KMS-11 (cell line): Measurements from ENCODE around the gene RAB24.

ENCODE experiments used
- H2AFZ ChIP-seq: fragments of 200-600 bp; sonication (generic); 2 replicates; pipeline ENCODE4 v1.6.1; 2016; ENCODE audit warnings: antibody characterized with exemption, mixed run types, low read depth
- H3K27ac ChIP-seq: fragments of 200-600 bp; sonication (generic); 2 replicates; pipeline ENCODE4 v1.6.1; 2016; ENCODE audit warnings: mild to moderate bottlenecking, mixed run types
- H3K27me3 ChIP-seq: fragments of 200-600 bp; sonication (generic); 2 replicates; pipeline ENCODE4 v1.6.1; 2017; ENCODE audit warnings: mild to moderate bottlenecking, low read depth, mixed run types, moderate library complexity; ENCODE audit not compliant: insufficient read depth
- H3K36me3 ChIP-seq: fragments of 200-600 bp; sonication (generic); 2 replicates; pipeline ENCODE4 v1.6.1; 2017; ENCODE audit warnings: mild to moderate bottlenecking, mixed run types; ENCODE audit not compliant: insufficient read depth
- H3K4me1 ChIP-seq: fragments of 200-600 bp; sonication (generic); 2 replicates; pipeline ENCODE4 v1.6.1; 2016; ENCODE audit warnings: mild to moderate bottlenecking, low read depth, mixed run types; ENCODE audit not compliant: poor library complexity, severe bottlenecking
- H3K4me2 ChIP-seq: fragments of 200-600 bp; sonication (generic); 2 replicates; pipeline ENCODE4 v1.7.0; 2016; ENCODE audit warnings: mild to moderate bottlenecking, mixed run types
- H3K4me3 ChIP-seq: fragments of 200-600 bp; sonication (generic); IDR thresholded peaks from 2 replicates; pipeline ENCODE4 v1.6.1; 2017; ENCODE audit warnings: low read depth, low read length, mixed read lengths; ENCODE audit not compliant: insufficient read depth
- H3K79me2 ChIP-seq: fragments of 200-600 bp; sonication (generic); 2 replicates; pipeline ENCODE4 v1.6.1; 2016; ENCODE audit warnings: low read depth, mixed run types; ENCODE audit not compliant: insufficient read depth
- H3K9ac ChIP-seq: fragments of 200-600 bp; sonication (generic); 2 replicates; pipeline ENCODE4 v1.6.1; 2016; ENCODE audit warnings: mild to moderate bottlenecking, mixed run types
- H4K20me1 ChIP-seq: fragments of 200-600 bp; sonication (generic); 2 replicates; pipeline ENCODE4 v1.6.1; 2016; ENCODE audit warnings: mild to moderate bottlenecking, mixed run types; ENCODE audit not compliant: insufficient read depth
- CTCF ChIP-seq: fragments of 200-600 bp; sonication (generic); conservative IDR thresholded peaks from 2 replicates; pipeline ENCODE4 v1.6.1; 2017; ENCODE audit warnings: low read depth, mild to moderate bottlenecking, antibody characterized with exemption, low read length, moderate library complexity, mixed read lengths

The RAB24 gene

DNA sequence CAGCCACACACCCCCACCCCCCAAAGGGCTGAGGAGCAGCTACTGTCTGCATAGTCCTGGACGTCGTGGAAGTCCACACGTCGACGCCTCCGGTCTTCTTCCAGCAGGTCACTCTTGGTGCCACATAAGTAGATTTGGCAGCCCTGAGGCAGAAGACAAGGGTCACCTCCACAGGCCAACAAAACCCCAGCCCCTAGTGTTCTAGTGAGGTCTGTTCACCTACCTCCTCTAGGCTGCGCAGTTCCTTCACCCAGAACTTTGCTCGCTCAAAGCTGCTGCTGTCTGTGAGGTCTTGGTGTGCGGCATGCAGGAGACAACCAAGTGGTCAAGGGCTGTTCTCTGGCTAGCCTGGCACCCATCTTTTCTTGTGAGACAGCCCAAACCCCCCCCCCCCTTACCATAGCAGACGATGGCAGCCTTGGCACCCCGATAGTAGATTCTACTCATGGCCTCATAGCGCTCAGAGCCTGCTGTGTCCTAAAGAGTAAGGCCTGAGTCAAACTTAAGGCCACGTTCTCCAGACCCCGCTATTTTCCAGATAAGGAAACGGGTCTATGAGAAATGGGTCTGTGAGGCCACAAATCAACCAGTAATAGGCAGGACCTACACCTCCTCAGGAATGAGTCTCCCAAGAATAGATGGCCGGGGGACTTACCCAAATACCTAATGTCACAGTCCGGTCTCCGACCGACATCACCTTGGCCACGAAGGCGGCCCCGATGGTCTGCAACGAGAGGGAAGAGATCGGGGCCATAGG is 987 bp downstream of the RAB24 start:
- no peak overlapping the region for H3K4me3 ChIP-seq
- TF ChIP-seq CTCF: no peak
- H3K27me3 ChIP-seq: no peaks in the 10 kb centered on the region
- H3K4me2 ChIP-seq: peak overlapping the region; percentile 39
- H3K79me2 ChIP-seq: peaks cover 24% of the 10 kb centered on the region
- H3K9ac ChIP-seq: no peak overlapping the region; the same call in 1 of the 2 replicates
- peaks cover 46% of the 10 kb centered on the region for H3K4me1 ChIP-seq
- H4K20me1 ChIP-seq: no peaks in the 10 kb centered on the region
- no peaks in the 10 kb centered on the region for H3K36me3 ChIP-seq
- no peak overlapping the region for H2AFZ ChIP-seq
- no peak overlapping the region for H3K27ac ChIP-seq

GRCh38 chr5:177301503-177302165 is 1.9 kb downstream of the RAB24 start:
- Histone ChIP-seq H3K4me2 (peak overlapping the region; percentile 46; the same call in 1 of the 2 replicates), H3K4me3 (no peak overlapping the region), H3K4me1 (peaks cover 42% of the 10 kb centered on the region), H3K27ac (peak overlapping the region; percentile 12; the same call in 1 of the 2 replicates), H3K27me3 (no peaks in the 10 kb centered on the region), H4K20me1 (no peaks in the 10 kb centered on the region), H3K79me2 (peaks cover 24% of the 10 kb centered on the region), H3K9ac (no peak overlapping the region), H3K36me3 (no peaks in the 10 kb centered on the region), H2AFZ (no peak overlapping the region)
- no peak for TF ChIP-seq CTCF

GRCh38 chr5:177300951-177301350 is 2.6 kb downstream of the RAB24 start:
- Histone ChIP-seq H3K36me3 (no peaks in the 10 kb centered on the region), H3K4me3 (no peak overlapping the region), H3K27me3 (no peaks in the 10 kb centered on the region), H3K4me1 (peaks cover 42% of the 10 kb centered on the region), H3K4me2 (peak overlapping the region; percentile 46), H4K20me1 (no peaks in the 10 kb centered on the region), H3K27ac (peak overlapping the region; percentile 12; the same call in 1 of the 2 replicates), H3K79me2 (peaks cover 21% of the 10 kb centered on the region), H3K9ac (no peak overlapping the region), H2AFZ (no peak overlapping the region)
- TF ChIP-seq CTCF: no peak

DNA sequence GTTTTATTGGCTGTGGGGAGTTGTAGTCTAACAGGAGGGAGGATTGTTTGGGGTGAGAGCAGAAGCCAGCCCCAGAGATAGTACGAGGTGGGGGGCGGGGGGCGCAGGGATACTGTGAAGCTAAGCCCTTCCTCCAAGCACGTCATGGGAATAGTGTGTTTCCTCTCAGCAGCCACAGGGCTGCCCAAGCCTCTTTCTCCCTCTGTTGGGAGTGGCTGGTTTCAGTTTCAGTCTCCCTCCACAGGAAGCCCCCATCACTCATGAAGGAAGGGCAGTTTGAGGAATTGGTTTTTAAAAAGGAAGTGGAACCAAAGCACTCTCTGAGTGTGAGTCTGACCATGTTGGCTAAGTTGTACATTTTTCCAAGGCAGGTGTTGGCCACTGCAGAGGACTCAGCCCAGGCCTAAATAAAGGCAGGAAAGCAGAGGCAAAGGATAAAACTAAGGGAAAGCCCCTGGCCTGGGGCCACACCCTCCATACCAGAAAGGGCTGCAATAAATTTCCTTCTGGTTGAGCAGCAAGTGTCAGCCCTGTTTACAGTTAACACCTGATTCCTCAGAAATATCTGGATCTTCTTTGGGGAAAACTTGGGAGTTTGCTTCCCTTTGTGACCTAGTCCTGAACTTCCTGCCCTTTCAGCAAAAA is 3.2 kb downstream of the RAB24 start:
- Histone ChIP-seq H2AFZ (no peak overlapping the region), H4K20me1 (no peaks in the 10 kb centered on the region), H3K27me3 (no peaks in the 10 kb centered on the region), H3K79me2 (peaks cover 15% of the 10 kb centered on the region), H3K27ac (peak overlapping the region; percentile 12; the same call in 1 of the 2 replicates), H3K4me3 (no peak overlapping the region), H3K4me2 (peak overlapping the region; percentile 46), H3K9ac (no peak overlapping the region), H3K36me3 (no peaks in the 10 kb centered on the region), H3K4me1 (peaks cover 36% of the 10 kb centered on the region)
- no peak for TF ChIP-seq CTCF
